ENCODE measurements around the gene SMIM28.

SMIM28 gene

DNA sequence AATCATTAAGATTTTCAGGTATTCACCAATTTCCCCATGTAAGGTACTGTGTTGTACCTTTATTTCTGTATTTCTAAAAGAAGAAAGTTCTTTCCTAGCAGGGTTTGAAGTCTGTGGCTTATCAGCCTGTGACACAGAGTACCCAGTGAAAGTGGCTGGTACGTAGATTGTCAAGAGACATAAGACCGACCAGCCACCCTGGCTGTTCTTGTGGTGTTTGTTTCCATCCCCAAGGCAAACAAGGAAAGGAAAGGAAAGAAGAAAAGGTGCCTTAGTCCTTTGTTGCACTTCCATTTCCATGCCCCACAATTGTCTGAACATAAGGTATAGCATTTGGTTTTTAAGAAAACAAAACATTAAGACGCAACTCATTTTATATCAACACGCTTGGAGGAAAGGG lies 40.6 kb upstream of the SMIM28 start:
- TF ChIP-seq CTCF (IDR thresholded peaks at IDR 0.05), result no peak

GRCh38 chr6:138339024-138339423 lies 38.7 kb upstream of the SMIM28 start:
- TF ChIP-seq CTCF (IDR thresholded peaks at IDR 0.05), result no peak

- TF ChIP-seq CTCF (IDR thresholded peaks at IDR 0.05), result no peak
Measured at GRCh38 chr6:138341176-138341575, 36.5 kb upstream of the SMIM28 start.

- no peak for TF ChIP-seq CTCF (IDR thresholded peaks at IDR 0.05)
Measured at GRCh38 chr6:138343112-138343511, 34.6 kb upstream of the SMIM28 start.

GRCh38 chr6:138345565-138346285 lies 32.0 kb upstream of the SMIM28 start:
- no peak for TF ChIP-seq CTCF (IDR thresholded peaks at IDR 0.05)

DNA sequence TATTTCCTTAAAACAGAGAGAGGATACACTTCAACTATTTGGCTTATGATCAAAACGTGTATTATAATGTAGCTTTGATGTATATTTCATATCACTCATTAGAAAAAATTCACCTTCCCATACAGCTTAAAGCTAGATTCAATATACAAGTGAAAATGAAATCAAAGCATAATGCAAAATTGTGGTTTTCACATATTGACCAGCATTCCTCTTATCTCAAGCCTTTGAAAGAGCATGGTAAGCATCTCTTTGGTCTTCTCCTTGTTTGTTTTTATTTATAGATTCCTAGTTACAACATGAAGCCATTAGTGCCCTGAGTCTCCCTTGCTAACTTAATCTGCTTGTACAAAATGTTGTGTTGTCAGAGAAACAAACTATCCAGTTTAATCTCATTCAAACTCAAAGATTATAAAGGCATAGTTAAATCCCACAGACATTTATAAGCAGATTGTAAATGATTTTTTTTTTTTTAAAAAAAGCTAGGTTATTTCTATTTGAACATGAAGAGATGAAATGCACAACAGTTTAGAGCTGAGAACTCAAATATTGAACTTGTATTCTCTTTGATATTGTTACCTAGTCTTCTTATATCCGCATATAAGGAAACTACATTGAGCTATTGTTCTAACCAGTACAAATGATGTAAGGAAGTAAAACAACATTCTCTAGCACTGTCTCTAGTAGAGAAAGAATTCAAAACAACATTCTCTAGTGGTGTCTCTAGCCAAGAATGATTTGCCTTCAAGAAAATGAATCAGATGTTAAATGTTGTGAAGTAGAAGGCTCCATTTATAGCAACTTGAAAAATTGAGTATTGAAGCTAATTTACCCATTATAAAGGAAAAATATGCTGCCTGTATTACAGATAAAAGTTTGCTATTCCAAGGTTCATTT lies 31.2 kb upstream of the SMIM28 start:
- no peak for TF ChIP-seq CTCF (IDR thresholded peaks at IDR 0.05)

DNA sequence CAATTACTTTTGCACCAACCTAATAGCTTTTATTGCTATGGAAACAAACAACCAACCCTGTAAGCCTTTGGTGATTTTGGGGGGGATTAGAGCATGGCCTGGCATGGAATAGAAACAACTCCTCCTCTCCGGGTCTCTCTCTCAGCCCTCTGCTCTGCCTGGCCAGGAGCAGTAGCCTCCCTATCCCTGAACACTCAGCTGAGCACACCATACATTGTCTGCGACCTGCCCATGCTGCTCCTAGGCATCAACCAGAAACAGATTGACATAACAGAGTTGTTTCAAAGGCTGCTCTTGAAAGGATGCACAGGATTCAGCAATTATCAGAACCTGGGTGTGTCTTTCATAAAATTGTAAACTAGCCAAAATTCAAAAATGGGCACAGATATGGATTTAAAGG lies 29.8 kb upstream of the SMIM28 start:
- no peak for TF ChIP-seq CTCF (IDR thresholded peaks at IDR 0.05)
